GM12872 (cell line): ENCODE results near the gene NHLH1.

Source experiments
- TF ChIP-seq, protein P1 (sequence below): IDR thresholded peaks from 3 replicates; pipeline ENCODE4 v1.5.1; 2011; ENCODE audit warnings: low read depth, mild to moderate bottlenecking, low read length, moderate library complexity; ENCODE audit not compliant: insufficient read depth

NHLH1 gene

GRCh38 chr1:160410406-160411005, 43.6 kb downstream of the NHLH1 start:
- TF ChIP-seq, protein P1, sequence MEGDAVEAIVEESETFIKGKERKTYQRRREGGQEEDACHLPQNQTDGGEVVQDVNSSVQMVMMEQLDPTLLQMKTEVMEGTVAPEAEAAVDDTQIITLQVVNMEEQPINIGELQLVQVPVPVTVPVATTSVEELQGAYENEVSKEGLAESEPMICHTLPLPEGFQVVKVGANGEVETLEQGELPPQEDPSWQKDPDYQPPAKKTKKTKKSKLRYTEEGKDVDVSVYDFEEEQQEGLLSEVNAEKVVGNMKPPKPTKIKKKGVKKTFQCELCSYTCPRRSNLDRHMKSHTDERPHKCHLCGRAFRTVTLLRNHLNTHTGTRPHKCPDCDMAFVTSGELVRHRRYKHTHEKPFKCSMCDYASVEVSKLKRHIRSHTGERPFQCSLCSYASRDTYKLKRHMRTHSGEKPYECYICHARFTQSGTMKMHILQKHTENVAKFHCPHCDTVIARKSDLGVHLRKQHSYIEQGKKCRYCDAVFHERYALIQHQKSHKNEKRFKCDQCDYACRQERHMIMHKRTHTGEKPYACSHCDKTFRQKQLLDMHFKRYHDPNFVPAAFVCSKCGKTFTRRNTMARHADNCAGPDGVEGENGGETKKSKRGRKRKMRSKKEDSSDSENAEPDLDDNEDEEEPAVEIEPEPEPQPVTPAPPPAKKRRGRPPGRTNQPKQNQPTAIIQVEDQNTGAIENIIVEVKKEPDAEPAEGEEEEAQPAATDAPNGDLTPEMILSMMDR: no peak

GRCh38 chr1:160411271-160412027, 44.6 kb downstream of the NHLH1 start:
- TF ChIP-seq, protein P1: no peak

DNA sequence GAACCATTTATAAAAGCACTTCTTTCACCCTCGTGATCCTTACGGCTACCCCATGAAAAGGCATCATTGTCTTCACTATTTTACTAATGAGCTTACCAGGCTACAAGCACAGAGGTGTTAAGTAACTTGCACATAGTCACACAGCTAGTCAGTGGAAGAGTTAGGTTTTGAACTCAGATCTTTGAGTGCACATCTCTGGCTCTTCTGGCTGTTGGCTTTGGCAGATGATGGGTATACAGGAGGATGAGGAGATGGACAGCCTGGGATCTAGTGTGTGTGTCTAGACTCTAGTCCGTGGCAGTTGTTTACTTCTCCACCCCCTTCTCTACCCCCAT, 45.1 kb downstream of the NHLH1 start:
- TF ChIP-seq, protein P1: no peak

GRCh38 chr1:160413716-160414115, 46.8 kb downstream of the NHLH1 start:
- TF ChIP-seq, protein P1: no peak

- TF ChIP-seq, protein P1: no peak
Measured at GRCh38 chr1:160414881-160415280, 48.0 kb downstream of the NHLH1 start.

GRCh38 chr1:160415696-160416290, 48.9 kb downstream of the NHLH1 start:
- TF ChIP-seq, protein P1: no peak

DNA sequence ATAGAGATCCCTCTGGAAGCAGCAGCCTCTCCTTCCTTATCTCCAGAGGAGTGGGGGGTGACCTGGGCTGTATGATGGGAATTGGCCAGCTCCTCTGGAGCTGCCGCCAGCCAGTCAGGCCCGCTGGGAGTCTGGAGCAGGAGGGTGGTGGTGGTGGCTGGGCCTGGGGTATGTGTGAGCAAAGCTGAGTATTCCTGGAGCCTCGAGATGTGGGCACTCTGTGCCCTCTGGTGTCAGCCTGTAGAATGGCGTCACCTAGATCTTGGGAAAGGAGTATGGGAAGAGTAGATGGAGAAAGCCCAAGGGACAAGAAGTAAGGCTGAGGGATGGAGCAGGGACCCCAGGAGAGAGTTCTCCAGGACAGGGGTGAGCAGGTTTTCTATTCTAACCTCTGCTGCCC, 49.5 kb downstream of the NHLH1 start:
- TF ChIP-seq, protein P1: peak; percentile 46
